Measurements from ENCODE around the gene MLANA. TPM values are rescaled to one million over a fixed set of nuclear protein-coding genes. Genes with fewer than 3 reads are reported as not detected.

Gene MLANA
- polyA plus RNA-seq, 3 donors: not detected

DNA sequence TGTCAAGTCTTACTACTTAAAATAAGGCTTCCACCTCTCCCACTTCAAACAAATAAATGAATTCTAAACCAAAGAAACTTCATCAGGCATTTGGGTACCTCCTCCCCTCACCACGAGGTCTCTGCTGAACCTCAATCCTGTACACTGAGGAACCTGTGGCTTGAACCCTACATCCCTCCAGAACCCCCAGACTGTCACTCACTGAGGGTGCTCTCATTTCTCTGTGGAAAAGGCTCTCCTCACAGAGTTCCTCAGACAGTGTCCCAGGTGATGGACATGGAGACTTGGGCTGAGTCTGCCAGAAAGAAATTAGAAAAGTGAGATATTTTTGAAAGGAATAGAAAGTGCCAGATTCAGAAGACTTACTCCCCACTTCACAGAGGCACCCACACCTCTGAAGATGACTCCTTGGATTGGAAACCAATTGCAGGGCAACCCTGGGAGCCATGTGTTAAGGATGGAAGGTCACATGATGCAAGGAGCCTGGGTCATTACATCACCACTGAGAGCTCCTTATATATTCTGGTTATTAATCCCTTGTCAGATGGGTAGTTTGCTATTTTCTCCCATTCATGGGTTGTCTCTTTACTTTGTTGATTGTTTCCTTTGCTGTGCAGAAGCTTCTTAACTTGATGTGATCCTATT lies 19.8 kb downstream of the MLANA start:
- Mint-ChIP-seq H3K27ac (no peak overlapping the region), H3K4me3 (no peak overlapping the region), H3K9me3 (no peaks in the 10 kb centered on the region), H3K27me3 (ENCODE audit: low read depth in 3 of 3) (peaks cover 0 to 2% (median 2%) of the 10 kb centered on the region in 3 donors), H3K4me1 (no peaks in the 10 kb centered on the region), H3K36me3 (peaks cover 28 to 38% of the 10 kb centered on the region in 2 donors)
- intact Hi-C loops (cut with micrococcal nuclease): no loop called here
- Histone ChIP-seq H3K4me2 (replicated peaks; ENCODE audit: extremely low read depth, low read length, poor library complexity, severe bottlenecking) (no peak overlapping the region), H3K4me3 (replicated peaks in 1 of 3; ENCODE audit: low read depth in 2 of 3, low read length in 3 of 3) (no peak overlapping the region), H4K20me1 (ENCODE audit: insufficient read depth, low read length) (no peaks in the 10 kb centered on the region), H3K9me3 (replicated peaks in 1 of 2; ENCODE audit: control insufficient read depth in 1 of 2, insufficient read depth in 1 of 2, low read length in 2 of 2) (no peaks in the 10 kb centered on the region), H3K9ac (ENCODE audit: insufficient read depth, low read length, poor library complexity, severe bottlenecking) (no peak overlapping the region), H3K27ac (ENCODE audit: low read depth in 1 of 2, low read length in 2 of 2) (no peak overlapping the region), H3K79me2 (ENCODE audit: insufficient read depth, low read length) (no peaks in the 10 kb centered on the region), H3K36me3 (replicated peaks in 1 of 2; ENCODE audit: control insufficient read depth in 1 of 2, insufficient read depth in 2 of 2, low read length in 2 of 2) (peaks cover 9 to 25% of the 10 kb centered on the region in 2 donors), H2AFZ (ENCODE audit: insufficient read depth, low read depth, low read length, poor library complexity, severe bottlenecking) (no peak overlapping the region), H3K27me3 (ENCODE audit: control insufficient read depth in 2 of 2, insufficient read depth in 2 of 2, low read length in 2 of 2) (no peaks in the 10 kb centered on the region), H3K4me1 (ENCODE audit: control insufficient read depth in 1 of 2, insufficient read depth in 2 of 2, low read length in 2 of 2) (no peaks in the 10 kb centered on the region)
- 100% methylated on average over 1 of the region's 1 CpG for WGBS (ENCODE audit: insufficient coverage)
- TF ChIP-seq, protein P1, sequence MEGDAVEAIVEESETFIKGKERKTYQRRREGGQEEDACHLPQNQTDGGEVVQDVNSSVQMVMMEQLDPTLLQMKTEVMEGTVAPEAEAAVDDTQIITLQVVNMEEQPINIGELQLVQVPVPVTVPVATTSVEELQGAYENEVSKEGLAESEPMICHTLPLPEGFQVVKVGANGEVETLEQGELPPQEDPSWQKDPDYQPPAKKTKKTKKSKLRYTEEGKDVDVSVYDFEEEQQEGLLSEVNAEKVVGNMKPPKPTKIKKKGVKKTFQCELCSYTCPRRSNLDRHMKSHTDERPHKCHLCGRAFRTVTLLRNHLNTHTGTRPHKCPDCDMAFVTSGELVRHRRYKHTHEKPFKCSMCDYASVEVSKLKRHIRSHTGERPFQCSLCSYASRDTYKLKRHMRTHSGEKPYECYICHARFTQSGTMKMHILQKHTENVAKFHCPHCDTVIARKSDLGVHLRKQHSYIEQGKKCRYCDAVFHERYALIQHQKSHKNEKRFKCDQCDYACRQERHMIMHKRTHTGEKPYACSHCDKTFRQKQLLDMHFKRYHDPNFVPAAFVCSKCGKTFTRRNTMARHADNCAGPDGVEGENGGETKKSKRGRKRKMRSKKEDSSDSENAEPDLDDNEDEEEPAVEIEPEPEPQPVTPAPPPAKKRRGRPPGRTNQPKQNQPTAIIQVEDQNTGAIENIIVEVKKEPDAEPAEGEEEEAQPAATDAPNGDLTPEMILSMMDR (IDR thresholded peaks at IDR 0.05): no peak
- no peak for DNase-seq

DNA sequence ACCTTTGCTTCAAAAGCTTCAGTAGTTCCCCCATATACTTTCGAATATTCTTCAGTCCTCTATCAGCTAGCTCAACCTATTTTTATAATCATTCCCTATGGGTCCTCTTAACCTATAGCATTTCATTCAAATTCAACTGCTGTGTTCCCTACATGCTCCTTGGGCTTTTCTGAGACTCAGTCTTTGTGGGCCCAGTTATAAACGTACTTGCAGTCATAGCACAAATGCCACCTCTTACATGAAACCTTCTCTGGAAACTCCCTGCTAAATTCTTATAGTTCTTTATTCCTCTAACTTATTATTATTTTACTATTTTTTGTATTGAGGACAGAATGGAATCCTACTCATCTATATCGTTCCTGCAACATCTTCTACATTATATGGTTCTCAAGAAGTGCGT lies 24.7 kb downstream of the MLANA start:
- Histone ChIP-seq H3K27ac (ENCODE audit: low read depth in 1 of 2, low read length in 2 of 2) (no peak overlapping the region), H3K9ac (ENCODE audit: insufficient read depth, low read length, poor library complexity, severe bottlenecking) (no peak overlapping the region), H3K27me3 (ENCODE audit: control insufficient read depth in 2 of 2, insufficient read depth in 2 of 2, low read length in 2 of 2) (no peaks in the 10 kb centered on the region), H4K20me1 (ENCODE audit: insufficient read depth, low read length) (no peaks in the 10 kb centered on the region), H2AFZ (ENCODE audit: insufficient read depth, low read depth, low read length, poor library complexity, severe bottlenecking) (no peak overlapping the region), H3K79me2 (ENCODE audit: insufficient read depth, low read length) (no peaks in the 10 kb centered on the region), H3K4me1 (ENCODE audit: control insufficient read depth in 1 of 2, insufficient read depth in 2 of 2, low read length in 2 of 2) (no peaks in the 10 kb centered on the region), H3K36me3 (replicated peaks in 1 of 2; ENCODE audit: control insufficient read depth in 1 of 2, insufficient read depth in 2 of 2, low read length in 2 of 2) (peaks cover under 1 to 7% of the 10 kb centered on the region in 2 donors), H3K4me3 (replicated peaks in 1 of 3; ENCODE audit: low read depth in 2 of 3, low read length in 3 of 3) (no peak overlapping the region), H3K9me3 (replicated peaks in 1 of 2; ENCODE audit: control insufficient read depth in 1 of 2, insufficient read depth in 1 of 2, low read length in 2 of 2) (no peaks in the 10 kb centered on the region), H3K4me2 (replicated peaks; ENCODE audit: extremely low read depth, low read length, poor library complexity, severe bottlenecking) (no peak overlapping the region)
- no peak overlapping the region for H3K4me3 Mint-ChIP-seq
- intact Hi-C loops (cut with micrococcal nuclease): no loop called here
- no peaks in the 10 kb centered on the region for H3K4me1 Mint-ChIP-seq
- TF ChIP-seq, protein P1 (IDR thresholded peaks at IDR 0.05): no peak
- H3K27ac Mint-ChIP-seq: no peak overlapping the region
- H3K36me3 Mint-ChIP-seq: peaks cover 17 to 31% of the 10 kb centered on the region in 2 donors
- DNase-seq: no peak
- H3K9me3 Mint-ChIP-seq: no peaks in the 10 kb centered on the region
- WGBS (ENCODE audit: insufficient coverage): 96% methylated on average over 2 of the region's 4 CpGs
- H3K27me3 Mint-ChIP-seq (ENCODE audit: low read depth in 3 of 3): peaks cover 0 to 2% (median 2%) of the 10 kb centered on the region in 3 donors
